ENCODE results near the gene INHBB. TPM values are rescaled to one million over a fixed set of nuclear protein-coding genes. Genes with fewer than 3 reads are reported as not detected.

The INHBB gene
- total RNA-seq, 1 donor from 2014 or later = 0.50 TPM

GRCh38 chr2:120399889-120400240 lies 53.9 kb downstream of the INHBB start:
- no peaks in the 10 kb centered on the region for H3K36me3 ChIP-seq (ENCODE audit: control insufficient read depth, insufficient read depth, low read length)
- peaks cover 2% of the 10 kb centered on the region for H3K27me3 ChIP-seq (ENCODE audit: control insufficient read depth, insufficient read depth, low read length)
- H3K4me3 ChIP-seq (ENCODE audit: low read depth, low read length) = no peak overlapping the region
- TF ChIP-seq CTCF (IDR thresholded peaks at IDR 0.05; ENCODE audit: insufficient read depth, low read length, poor library complexity, severe bottlenecking) = no peak
- no peak for DNase-seq (ENCODE audit: low read depth)

GRCh38 chr2:120400551-120400950 lies 54.6 kb downstream of the INHBB start:
- no peak for TF ChIP-seq CTCF (IDR thresholded peaks at IDR 0.05; ENCODE audit: insufficient read depth, low read length, poor library complexity, severe bottlenecking)
- no peak for DNase-seq (ENCODE audit: low read depth)
- H3K27me3 ChIP-seq (ENCODE audit: control insufficient read depth, insufficient read depth, low read length) = peaks cover 2% of the 10 kb centered on the region
- H3K36me3 ChIP-seq (ENCODE audit: control insufficient read depth, insufficient read depth, low read length) = no peaks in the 10 kb centered on the region
- no peak overlapping the region for H3K4me3 ChIP-seq (ENCODE audit: low read depth, low read length)

Other genes with a start within 250 kb of the INHBB start
- 43.1 and 45.2 TPM in 2 replicates for gene TMEM185B, start 122.7 kb upstream of the INHBB start, total RNA-seq
- 32.5 and 45.2 TPM in 2 replicates for gene RALB, start 93.3 kb upstream of the INHBB start, total RNA-seq

Data from kidney epithelial cell (primary cell).